Astrocyte (in vitro differentiated cells and primary cell): ENCODE results near the gene FIZ1.

ENCODE experiments used
- EZH2 ChIP-seq: IDR thresholded peaks from 2 replicates; pipeline ENCODE4 v1.6.1; 2012; ENCODE audit warnings: mild to moderate bottlenecking, low read length, inconsistent platforms; ENCODE audit not compliant: insufficient read depth
- TF ChIP-seq, protein P1 (sequence below): IDR thresholded peaks from 2 replicates; pipeline ENCODE4 v1.5.1; 2011; ENCODE audit warnings: low read depth, mild to moderate bottlenecking, inconsistent platforms, low read length, moderate library complexity; ENCODE audit not compliant: insufficient read depth

DNA sequence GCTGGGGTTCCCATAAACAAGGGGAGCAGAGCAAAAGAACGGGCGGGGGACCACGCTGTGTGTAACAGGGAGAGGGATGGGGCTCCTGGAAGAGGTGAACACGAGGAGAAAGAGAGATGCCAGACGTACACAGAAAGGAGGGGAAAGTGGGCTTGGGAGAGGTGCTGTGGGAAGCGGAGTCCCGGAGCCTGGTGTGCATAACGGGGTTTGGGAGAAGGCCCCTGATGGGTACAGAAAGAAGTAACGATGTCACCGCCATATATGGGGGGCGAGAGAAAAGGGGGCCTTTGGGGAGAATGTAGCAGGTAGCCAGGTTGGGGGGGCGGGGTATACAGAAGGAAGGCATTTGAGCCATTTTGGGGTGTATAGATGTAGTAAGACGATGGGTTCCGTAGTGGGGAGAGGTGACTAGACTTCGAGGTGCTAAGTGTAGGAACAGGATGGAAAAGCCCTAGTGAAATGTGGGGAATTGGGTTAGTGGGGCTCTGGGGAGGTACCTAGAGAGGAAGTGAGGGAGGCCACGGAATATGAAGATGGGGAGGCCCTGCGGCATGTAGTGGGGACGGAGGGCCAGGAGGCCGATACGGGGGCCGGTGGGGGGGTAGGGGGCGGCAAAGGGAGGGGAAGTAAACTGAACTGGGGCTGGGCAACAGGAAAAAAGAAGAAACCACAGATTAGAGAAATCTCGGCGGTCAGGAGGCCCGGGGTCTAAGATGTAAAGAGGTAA, 42.3 kb upstream of the FIZ1 start:
- no peak for TF ChIP-seq EZH2
- TF ChIP-seq, protein P1, sequence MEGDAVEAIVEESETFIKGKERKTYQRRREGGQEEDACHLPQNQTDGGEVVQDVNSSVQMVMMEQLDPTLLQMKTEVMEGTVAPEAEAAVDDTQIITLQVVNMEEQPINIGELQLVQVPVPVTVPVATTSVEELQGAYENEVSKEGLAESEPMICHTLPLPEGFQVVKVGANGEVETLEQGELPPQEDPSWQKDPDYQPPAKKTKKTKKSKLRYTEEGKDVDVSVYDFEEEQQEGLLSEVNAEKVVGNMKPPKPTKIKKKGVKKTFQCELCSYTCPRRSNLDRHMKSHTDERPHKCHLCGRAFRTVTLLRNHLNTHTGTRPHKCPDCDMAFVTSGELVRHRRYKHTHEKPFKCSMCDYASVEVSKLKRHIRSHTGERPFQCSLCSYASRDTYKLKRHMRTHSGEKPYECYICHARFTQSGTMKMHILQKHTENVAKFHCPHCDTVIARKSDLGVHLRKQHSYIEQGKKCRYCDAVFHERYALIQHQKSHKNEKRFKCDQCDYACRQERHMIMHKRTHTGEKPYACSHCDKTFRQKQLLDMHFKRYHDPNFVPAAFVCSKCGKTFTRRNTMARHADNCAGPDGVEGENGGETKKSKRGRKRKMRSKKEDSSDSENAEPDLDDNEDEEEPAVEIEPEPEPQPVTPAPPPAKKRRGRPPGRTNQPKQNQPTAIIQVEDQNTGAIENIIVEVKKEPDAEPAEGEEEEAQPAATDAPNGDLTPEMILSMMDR: no peak
